NCI-H460 (cell line): ENCODE measurements around the gene MAVS. TPM values are rescaled to one million over a fixed set of nuclear protein-coding genes. Genes with fewer than 3 reads are reported as not detected.

Source experiments
- DNase-seq: peaks from one replicate; pipeline ENCODE4 v3.0.0-alpha.2; 2016; ENCODE audit warnings: low read depth; ENCODE audit errors: extremely low read depth
- polyA plus RNA-seq: library from polyadenylated mRNA; depleted of rRNA; stranded (reverse); fragments of >200 nt; gene quantifications from 2 replicates; pipeline ENCODE4 v1.2.3, GENCODE V29; 2014; cell fraction: nucleus; rRNA removed
- total RNA-seq: library from RNA; depleted of rRNA; stranded (reverse); fragments of >200 nt; shearing (Covaris generic); gene quantifications from 2 replicates; pipeline ENCODE4 v1.2.3, GENCODE V29; 2014; rRNA removed

The MAVS gene
- total RNA-seq = 16.0 and 21.0 TPM in 2 replicates
- polyA plus RNA-seq = 34.9 and 40.0 TPM in 2 replicates

DNA sequence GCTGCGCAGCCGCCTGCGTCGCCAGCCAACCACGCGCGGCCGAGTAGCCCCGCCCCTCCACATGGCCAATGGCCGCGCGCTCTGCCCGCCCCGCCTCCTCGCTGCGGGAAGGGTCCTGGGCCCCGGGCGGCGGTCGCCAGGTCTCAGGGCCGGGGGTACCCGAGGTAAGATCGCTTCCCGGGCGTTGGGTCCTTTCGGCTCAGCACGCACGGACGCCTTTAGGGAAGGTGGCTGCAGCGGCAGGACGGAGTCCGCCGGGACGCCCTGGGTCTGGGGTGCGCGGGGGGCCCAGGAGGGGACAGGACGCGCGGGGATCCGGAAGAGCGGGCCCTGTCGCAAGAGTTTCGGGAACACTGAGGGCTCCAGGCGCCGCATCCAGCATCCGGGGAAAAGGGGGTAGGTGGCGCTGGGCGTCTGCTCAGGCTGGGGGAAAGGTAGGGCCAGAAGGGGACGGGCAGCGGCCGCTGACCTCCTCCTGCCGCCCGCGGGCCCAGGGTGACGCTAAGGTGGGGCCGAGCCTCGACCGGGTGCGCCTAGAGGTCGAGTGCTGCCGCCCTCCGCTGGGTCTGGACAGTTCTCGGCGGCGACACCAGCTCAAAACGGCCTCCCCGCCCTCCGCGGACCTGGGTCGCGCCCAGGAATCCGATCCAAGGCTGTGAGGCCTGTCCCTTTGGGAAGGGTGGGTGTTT lies at the start of gene MAVS:
TSS of gene MAVS (plus strand) at position 95 of the 689 bp plus-strand sequence. CDS start 7,791 bp downstream, outside the sequence.
- DNase-seq = peak; percentile 72

DNA sequence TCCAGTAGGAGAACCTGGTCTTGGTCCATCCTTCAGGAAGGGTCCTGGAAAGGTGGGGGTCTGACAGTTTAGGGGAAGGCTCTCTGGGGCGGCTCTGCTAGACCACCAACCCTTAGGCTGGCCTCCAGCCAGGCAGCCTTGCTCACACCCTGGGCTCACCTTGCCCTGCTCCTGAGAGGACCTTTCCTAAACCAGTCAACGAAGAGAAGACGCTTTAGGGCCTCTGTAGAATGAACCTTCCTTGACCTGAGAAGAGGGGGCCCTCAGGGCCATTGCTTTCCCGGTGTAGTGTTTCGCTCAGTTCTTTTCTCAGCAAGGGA lies 49.4 kb upstream of the MAVS start:
- no peak for DNase-seq

DNA sequence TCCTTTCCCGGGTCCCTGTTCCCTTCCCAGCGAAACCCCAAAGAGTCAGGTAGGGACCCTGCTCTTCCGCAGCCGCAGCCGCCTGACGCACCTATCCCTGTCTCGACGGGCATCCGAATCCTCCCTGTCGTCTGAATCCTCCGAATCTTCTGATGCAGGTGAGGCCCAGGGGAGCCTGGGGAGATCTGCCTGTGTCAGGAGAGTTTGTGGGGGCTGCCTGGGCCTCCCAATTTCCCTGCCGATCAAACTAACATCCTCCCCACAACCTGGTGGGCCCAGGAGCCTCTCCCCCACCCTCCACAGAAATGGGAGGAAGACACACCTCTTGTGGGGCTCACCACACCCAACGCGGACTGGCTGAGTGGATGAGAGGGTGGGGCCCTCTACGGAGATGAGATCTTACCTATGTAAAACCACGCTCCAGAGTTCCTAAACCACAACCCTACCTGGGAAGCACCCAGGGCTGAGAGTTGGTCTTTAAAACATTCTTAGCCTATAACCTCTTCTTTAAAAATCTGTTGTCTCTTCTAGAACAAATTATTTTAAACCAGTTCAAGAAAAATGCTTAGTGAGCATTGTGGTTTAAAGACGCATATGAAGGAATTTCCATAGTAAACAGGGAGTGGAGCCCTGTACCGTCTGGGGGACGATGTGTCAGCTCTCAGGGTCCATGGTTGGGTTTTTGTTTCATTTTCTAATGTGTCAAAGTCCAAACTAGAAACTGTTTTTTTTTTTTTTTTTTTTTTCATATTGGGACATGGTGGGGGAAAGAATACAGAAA lies 48.9 kb upstream of the MAVS start:
- no peak for DNase-seq

DNA sequence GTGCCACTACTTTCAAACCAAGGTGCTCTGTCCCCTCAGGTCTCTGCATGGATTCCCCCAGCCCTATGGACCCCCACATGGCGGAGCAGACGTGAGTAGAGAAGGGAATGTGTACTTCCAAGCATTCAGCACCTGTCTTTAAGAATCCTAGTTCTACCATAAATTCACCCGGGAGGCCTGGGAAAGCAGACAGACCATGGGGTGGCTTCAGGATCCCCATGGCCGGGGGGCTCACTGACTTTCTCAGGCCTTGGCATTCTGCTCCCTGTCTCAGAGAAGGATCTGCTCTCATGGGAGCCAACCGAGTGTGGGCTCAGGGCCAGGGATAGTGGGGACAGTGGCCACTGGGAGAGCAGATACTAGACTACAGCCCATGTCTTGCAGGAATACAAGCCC lies 48.3 kb upstream of the MAVS start:
- no peak for DNase-seq

DNA sequence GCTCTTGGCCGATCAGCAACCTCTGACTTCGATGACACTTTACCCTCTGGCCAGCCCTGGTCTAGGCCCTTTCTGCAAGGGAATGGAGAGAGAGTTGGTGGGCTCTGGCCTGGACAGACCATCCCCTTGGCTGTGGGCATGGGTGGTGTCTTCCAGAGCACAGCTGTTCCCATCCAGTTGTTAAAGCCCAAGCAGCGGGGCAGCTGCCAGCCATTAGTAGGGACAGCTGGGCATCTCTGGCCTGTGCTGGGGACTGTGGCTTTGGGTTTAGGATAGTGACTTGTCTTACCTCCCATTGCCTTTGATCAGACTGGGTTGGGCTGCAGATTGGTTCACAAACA lies 47.8 kb upstream of the MAVS start:
- DNase-seq = no peak

DNA sequence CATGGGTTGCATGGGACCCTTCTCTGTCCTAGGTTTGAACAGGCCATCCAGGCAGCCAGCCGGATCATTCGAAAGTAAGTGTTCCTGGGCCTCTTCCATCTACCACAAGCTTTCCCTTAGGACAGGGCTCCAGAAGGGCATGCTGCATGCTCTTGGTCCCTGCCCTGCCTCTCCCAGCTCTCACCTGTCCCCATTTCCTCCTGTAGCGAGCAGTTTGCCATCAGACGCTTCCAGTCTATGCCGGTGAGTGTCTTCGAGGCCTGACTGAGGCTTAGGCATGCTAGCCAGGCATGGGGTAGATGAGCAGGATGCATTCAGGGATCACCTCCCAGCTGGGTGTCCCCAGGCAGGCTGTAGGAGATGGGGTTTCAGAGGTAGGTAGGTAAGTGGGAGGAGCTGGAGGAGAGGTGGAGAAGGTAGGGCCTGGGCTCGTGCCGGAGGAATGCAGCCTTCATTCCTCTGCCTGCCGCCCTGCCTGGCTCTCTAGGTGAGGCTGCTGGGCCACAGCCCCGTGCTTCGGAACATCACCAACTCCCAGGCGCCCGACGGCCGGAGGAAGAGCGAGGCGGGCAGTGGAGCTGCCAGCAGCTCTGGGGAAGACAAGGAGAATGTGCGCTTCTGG lies 46.3 kb upstream of the MAVS start:
- DNase-seq = no peak

DNA sequence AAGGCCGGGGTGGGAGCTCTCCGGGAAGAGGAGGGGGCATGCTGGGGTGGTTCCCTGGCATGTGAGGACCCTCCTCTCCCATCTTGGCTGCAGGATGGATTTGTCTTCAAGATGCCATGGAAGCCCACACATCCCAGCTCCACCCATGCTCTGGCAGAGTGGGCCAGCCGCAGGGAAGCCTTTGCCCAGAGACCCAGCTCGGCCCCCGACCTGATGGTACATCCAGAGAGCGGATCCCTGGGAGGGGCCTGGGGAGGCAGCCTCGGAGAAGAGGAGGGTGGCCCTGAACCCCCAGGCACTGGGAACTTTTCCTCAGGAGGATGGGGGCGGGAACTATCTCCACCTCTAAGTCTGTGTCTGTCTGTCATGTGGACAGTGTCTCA lies 45.8 kb upstream of the MAVS start:
- no peak for DNase-seq

DNA sequence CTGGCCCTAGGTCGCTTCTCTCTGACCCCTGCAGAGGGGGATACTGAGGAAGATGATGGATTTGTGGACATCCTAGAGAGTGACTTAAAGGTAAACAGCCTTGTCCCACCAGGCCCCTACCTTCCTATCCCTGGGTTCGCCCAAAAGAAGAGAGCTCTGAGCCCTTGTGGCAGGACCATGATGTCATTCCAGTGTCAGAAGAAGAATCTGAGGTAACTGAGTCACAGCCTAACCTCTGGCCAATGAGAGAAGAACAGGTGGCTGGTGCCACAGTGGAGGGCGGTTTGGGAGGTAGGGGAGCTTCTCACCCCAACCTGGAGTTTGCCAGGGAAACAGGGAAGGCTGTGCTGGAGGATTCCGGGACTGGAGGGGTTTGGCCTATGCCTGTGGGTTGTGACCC lies 45.3 kb upstream of the MAVS start:
- no peak for DNase-seq

DNA sequence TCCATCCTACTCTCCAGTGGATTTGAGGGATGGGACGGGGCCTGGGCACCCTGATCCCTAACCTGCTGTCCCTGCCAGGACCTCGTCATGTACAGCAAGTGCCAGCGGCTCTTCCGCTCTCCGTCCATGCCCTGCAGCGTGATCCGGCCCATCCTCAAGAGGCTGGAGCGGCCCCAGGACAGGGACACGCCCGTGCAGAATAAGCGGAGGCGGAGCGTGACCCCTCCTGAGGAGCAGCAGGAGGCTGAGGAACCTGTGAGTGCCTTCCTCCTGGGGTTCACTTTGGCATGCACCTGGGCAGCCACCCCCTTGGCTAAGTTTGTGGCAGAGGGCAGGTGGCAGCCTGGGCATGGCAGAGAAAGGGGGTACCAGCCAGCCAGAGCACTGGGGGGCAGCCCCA lies 44.8 kb upstream of the MAVS start:
- DNase-seq = no peak

DNA sequence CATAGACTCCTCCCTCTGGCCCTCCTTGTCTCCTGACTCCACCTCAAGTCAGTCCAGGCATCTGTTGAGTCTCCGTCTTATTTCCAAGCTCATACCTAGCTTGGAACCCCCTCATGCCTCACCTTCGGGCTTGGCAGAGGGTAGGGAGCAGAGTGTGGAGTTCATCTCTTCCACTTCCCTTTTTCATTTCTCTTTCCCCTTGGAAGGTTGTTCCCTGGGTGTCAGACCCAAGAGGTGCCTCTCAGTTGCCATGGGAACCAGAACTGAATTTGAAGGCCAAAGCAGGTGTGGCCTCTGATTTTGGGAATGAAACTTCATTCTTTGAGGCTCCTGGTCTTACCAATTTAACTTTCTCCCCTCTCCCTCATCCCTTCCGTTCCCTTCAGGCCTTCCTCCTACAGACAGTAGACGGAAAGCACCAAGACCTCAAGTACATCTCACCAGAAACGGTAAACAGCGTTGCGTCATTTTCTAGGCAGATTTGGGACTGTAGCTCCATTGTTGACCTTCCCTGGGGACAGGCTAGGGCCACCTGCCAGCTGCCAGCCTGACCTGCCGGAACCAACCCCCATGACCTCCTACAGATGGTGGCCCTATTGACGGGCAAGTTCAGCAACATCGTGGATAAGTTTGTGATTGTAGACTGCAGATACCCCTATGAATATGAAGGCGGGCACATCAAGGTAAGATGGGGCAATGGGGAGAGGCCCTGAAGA lies 44.0 kb upstream of the MAVS start:
- DNase-seq = no peak

DNA sequence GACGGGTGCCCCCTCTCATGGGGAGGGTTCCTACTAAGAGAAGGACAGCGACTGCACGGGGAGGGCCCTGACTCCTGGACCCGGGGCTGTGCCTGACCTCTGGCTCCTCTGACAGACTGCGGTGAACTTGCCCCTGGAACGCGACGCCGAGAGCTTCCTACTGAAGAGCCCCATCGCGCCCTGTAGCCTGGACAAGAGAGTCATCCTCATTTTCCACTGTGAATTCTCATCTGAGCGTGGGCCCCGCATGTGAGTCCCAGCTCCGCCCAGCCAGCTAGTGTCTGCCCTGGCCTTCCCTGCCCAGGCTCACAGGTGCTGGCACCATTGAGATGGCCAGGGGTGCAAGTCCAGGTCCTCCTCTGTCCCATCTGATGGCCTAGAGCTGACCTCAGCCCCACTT lies 43.3 kb upstream of the MAVS start:
- DNase-seq = no peak

DNA sequence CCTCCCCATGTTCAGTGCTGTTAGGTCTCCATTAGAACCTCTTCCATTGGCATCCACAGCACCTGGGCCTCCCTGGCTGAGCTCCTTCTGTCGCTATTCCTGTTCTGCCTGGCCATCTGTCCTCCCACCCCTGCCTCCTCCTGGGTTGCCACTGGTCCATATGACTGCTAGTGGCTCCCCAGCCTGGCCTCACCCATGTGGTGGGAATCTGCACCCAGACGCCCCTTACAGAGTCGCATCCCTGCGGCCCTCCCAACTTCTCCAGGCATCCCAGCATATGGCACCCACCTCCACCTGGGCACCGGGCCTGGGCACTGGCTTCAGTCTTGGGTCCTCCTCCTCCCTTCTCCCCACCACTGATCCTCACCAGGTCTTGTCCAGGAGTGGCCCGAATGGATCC lies 42.8 kb upstream of the MAVS start:
- DNase-seq = no peak

DNA sequence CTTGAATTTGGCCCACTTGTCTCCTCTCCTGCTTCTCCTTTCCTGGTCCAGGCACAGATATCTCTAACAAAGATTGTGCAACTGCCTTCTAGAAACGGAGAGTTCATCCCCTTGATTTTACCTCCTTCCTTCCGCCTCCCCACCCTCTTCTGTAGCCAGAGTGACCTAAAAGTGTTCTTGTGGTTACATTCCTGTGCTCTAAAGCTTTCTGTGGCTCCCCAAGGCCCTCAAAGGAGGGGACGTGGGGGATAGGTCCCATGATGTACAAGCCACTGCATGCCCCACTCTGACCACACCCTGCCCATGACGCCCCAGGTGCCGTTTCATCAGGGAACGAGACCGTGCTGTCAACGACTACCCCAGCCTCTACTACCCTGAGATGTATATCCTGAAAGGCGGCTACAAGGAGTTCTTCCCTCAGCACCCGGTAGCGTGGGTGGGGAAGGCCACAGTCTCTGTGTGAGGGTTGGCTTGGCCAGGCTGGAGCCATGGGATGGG lies 42.3 kb upstream of the MAVS start:
- no peak for DNase-seq

DNA sequence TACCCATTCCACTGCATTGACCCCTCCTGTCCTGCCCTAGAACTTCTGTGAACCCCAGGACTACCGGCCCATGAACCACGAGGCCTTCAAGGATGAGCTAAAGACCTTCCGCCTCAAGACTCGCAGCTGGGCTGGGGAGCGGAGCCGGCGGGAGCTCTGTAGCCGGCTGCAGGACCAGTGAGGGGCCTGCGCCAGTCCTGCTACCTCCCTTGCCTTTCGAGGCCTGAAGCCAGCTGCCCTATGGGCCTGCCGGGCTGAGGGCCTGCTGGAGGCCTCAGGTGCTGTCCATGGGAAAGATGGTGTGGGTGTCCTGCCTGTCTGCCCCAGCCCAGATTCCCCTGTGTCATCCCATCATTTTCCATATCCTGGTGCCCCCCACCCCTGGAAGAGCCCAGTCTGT lies 41.9 kb upstream of the MAVS start:
- no peak for DNase-seq

DNA sequence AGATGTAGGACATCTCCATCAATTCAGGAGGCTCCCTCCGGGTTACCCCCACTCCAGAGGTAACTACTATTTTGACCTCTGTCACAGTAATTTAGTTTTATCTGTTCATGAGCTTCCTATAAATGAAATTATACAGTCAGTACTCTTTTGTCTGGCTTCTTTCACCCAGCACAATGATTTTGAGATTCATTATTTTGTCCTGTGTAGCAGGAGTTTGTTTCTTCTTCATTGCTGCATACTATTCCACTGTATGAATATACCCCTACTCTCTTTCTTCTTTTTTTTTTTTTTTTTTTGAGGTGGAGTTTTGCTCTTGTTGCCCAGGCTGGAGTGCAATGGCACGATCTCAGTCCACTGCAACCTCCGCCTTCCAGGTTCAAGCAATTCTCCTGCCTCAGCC lies 38.1 kb upstream of the MAVS start:
- no peak for DNase-seq

DNA sequence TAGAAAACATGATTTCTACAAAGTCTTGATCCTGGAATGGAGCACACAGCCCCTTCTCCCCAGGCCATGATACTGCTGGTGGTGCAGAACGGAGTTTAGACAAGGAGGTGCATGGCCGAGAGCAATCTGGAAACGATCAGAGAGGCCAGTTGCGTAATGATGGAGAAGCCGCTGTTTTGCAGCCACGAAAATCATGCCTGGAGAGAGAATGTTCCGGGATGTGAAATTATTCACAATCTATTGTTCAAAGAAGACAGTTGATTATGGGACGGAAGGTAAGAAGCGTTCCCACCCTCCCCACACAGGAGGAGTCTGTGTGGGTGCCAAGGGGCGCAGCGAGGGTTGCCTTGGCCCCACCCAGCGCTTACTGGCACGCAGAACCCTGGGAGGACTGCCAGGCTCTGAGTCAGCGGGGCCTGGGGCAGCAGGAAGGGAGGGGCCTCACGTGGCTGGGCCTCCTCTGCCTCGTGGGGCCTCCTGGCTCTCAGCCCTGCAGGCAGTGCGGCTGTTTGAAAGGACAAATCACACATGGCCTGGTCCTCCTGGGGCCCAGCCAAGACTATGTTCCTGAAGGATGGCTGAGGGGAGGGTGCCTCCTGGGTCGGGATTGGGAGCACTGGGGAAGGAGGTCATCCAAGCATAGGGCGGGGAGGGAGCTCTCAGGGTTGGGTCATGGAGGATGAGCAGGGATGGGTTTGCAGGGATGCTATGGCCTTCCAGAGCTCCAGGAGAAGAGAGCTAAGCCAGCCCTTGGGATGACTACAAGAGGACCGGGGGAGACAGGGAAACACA lies 35.0 kb upstream of the MAVS start:
- DNase-seq = peak; percentile 97

DNA sequence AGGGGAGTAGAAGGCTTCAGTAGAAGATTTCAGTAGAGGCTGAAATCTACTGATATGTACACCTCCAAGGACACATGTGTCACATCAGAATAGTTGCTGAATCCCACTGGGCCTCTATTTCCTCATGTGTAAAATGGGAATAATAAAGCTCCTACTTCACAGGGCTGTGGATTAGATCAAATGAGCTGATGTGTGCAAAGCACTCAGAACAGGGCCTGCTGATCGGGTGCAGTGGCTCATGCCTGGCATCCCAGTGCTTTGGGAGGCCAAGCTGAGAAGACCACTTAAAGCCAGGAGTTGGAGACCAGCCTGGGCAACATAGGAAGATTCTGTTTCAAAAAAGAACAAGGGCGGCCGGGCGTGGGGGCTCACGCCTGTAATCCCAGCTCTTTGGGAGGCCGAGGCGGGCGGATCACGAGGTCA lies 34.4 kb upstream of the MAVS start:
- DNase-seq = no peak

DNA sequence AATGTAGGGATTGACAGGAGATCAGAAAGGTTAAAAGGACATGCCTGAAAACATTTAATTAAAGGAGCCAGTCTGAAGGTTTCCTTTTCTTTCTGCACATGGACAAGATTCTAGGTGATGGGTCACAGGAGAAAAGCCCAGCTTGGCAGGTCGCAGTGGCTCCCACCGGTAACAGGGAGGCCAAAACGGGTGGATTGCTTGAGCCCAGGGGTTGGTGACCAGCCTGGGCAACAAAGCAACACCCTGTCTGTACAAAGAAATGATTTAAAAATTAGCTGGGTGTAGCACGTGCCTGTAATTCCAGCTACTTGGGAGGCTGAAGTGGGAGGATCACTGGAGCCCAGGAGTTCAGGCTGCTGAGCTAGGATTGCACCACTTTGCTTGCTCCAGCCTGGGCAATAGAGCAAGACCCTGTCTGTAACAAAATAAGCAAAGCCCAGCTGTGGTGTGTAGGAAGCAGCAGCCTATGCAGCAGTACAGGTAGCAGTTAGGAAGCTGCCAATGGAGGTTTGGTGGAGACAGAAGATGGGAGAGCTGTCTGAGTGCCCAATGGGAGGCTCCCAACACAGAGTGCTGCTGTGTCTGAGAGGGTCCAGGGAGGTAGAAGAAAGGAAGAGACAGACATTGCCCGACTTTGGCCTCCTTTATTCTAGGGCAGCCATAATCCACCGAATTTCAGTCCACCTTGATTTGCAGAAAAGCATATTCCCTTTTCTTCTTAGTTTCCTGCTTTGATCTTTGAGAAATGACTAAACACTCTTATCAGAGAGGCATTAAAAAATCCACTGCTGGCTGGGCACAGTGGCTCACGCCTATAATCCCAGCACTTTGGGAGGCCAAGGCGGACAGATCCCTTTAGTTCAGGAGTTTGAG lies 33.4 kb upstream of the MAVS start:
- no peak for DNase-seq

DNA sequence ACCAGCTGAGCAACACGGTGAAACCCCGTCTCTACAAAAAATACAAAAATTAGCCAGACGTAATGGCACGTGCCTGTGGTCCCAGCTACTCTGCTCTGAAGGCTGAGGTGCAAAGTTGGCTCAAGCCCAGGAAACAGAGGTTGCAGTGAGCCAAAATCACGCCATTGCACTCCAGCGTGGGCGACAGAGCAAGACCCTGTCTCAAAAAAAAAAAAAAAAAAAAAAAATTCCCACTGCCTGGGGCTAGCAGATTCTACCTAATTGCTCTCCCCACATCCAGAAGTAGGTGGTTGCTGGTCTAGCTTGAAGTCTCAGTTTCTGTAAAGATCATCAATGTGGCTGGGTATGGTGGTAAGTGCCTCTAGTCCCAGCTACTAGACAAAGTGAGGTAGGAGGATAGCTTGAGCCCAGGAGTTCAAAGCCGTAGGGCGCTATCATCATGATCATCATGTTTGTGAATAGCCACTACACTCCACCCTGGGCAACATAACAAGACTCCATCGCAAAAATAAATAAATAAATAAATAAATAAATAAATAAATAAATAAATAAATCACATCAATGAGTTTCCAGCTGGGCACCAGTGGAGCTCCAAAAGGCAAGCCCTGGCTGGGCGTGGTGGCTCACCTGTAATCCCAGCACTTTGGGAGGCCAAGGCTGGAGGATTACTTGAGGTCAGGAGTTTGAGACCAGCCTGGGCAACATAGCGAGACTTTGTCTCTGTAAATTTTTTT lies 32.6 kb upstream of the MAVS start:
- no peak for DNase-seq
